Left lobe of liver (tissue), 2 donors: ENCODE results near the gene VPS13C. TPM values are rescaled to one million over a fixed set of nuclear protein-coding genes. Genes with fewer than 3 reads are reported as not detected.
"Not testable (repeated sequence)": the region's sequence is repeated elsewhere in the genome, so short reads cannot be mapped to it uniquely, and the experiment has no call there.

Source experiments
- ATAC-seq: fragments of 200-7000 bp; cut with Tn5 transposase; one replicate; pipeline ENCODE4 v1.9.1; 2020; ENCODE audit warnings: mild to moderate bottlenecking, moderate library complexity
- DNase-seq: peaks from one replicate; pipeline ENCODE4 v3.0.0-alpha.2; 2020; ENCODE audit warnings: low spot score
- total RNA-seq: library from RNA; stranded (reverse); gene quantifications from one replicate; pipeline ENCODE4 v1.2.1, GENCODE V29; 2021
- donor health status: DM: no; HTN: no; CAD: no; lungs with moderate emphysema.
- donor health status: DM: no; HTN: yes; CAD: no.

The VPS13C gene
- total RNA-seq, 1 donor from 2014 or later, result 18.7 TPM

DNA sequence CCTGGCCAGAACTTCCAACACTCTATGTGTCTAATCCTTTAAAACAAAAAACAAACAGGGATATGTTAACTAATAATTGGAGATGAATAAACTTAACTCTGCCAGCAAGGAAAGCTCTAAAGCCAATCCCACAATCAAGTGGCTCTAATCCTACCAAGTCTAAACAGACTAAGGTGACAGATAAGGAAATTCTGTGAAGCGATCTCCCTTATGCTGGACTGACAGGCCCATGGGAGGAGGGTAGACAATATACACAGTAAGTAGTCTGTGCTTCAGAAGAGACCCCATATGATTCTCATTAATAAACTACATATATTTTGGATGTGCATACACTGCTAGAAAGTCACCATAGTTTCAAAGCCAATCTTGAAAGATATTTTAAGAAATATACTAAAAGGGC is 10.1 kb downstream of the VPS13C start:
- ATAC-seq (no peak), DNase-seq (no peak)

DNA sequence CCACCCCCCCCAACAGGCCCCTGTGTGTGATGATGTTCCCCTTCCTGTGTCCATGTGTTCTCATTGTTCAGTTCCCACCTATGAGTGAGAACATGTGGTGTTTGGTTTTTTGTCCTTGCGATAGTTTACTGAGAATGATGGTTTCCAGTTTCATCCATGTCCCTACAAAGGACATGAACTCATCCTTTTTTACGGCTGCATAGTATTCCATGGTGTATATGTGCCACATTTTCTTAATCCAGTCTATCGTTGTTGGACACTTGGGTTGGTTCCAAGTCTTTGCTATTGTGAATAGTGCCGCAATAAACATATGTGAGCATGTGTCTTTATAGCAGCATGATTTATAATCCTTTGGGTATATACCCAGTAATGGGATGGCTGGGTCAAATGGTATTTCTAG is 12.0 kb downstream of the VPS13C start:
- not testable (repeated sequence) for ATAC-seq, DNase-seq

DNA sequence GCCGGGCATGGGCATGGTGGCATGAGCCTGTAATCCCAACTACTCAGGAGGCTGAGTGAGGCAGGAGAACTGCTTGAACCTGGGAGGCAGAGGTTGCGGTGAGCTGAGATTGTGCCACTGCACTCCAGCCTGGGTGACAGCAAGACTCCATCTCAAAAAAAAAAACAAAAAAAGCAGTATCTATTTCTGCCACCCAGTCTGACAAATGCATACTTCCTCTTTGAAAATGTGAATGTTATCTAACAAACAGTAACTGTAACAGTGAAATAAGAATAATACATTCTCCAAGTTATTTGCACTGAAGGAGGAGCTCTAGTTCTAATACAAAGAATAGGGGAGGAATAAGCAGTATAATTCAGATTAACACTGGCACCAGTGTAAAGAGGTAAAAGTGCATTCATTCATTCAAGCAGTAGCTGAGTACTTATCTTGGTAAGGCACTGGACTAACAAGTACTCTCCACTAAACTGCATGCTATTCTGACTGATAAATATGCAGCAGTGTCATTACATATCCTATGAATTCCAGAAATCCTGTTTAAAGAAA is 12.9 kb downstream of the VPS13C start:
- ATAC-seq (no peak), DNase-seq (no peak)

DNA sequence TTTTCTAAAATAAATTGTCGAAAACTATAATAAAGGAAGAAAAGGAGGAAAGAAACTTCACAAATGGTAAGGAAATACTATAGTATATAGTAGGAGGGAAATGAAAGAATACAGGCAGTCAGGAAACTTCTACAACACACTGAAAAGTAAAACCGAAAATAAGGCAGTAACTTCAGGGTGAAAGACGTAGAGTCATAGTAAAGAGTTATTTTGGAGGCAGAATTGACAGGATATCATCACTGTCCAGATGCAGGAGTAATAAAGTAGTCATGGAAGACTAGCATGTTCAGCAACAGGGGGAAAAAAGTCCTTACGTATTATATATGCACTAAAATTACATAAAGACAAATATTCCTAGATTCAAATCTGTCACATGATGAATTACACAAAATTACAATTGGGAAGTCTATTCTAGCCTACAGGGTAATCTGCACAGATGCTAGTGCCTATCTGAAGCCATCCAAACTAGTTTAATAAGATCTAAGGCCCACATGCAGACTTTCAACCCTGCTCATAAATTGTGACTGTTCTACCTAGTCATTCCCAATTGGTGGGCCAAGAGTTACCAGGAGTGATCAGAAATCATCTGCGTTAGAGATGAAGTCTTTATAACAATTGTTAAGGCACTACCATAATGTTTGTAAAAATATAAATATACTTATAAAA is 14.0 kb downstream of the VPS13C start:
- no peak for ATAC-seq
- DNase-seq, result no peak

DNA sequence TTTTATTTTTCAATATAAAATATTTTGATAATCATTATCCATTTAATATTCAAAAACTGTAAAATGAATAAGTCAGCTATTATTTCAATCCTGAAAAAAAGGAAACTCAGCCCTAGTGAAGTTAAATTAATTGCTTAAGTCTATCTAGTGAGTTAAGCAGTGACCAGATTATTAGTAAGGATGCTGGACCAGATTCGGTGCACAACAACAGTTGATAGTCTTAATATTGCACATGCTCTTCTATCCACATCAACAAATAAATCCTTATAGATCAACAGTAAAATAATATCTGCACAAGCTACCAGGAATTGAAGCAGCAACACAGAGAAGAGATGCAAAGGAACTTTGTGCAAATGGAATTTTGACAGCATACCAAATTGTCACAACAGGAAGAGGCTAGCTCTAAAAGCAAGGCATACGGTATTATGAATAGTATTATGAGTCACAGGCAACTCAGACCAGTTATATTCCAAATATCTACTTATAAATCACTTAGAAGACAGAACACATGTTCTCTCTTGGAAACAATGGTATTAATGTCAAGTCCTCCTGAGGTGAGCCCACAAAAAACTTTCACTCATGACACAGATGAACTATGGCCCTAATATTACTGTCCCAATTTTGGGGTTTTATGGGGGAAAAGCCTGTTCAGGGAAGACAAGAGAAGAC is 24.9 kb downstream of the VPS13C start:
- DNase-seq (no peak), ATAC-seq (no peak)

DNA sequence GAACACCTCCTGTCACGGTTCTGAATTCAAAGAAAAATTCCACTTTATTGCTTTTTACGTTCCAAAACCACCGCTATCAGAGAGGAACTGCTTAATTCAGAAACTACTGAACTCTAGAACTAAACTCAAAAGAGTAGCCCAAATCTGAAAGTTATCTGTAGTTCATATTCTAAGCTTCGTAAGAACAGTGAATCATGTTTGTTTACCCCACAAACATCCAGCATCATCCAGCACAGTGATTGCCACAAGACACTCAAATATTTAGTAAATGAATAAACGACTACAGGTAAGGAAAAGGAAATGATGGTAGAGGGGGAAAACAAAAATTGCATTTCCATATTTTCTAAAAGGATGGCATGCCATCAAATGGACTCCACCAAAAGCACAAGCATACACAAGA is 32.3 kb downstream of the VPS13C start:
- no peak for ATAC-seq

DNA sequence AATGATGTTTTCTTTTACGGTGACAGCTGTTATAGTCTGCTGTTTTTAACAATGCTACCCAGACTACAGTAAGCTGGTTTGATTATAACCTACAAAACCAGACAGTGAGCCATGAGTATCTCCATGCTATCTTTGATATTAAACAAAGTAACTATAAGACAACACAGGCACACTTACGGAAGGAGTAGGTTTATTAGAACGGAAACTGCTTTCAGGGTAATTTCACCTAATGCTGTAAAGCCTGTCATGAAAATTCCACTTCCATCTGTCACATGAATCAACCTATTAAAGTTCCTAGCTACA is 33.0 kb downstream of the VPS13C start:
- ATAC-seq (no peak), DNase-seq (no peak)

More for the DNA sequence above, 32.3 kb downstream of the VPS13C start:
- no peak for DNase-seq

DNA sequence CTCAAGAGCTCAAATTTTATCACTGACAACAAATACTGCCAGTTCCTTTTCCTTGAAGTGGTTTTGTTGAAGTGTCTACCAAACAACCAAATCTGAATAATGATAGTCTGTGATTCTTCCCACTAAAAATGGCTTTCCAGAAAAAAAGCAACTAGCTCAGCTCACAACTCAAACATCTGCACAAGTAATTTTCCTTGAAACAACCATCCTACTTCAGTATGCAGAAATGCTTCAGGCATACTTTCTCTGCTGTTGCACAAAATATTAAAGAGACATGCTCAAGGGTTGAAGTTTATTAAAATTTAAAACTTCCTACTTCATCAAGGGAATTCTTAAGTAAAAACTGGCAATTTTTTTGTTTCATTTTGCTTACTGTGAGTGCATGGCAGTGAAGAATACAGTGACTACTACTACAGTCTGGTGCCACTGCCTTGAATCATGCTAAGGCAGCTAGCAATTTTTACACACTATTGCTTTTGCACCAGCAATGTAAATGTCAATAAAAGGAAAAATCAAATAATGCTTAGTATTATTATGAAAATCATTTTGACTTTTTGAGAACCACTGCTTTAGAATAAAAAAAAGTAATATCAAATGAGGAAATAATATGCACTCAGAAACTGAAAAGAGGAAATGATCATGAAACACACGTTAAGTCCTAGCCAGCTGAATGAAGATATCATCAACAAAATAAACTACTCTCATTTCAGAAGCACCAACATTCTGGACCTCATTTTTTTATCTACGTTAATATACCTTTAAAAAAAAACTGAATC is 33.6 kb downstream of the VPS13C start:
- no peak for DNase-seq
- no peak for ATAC-seq

DNA sequence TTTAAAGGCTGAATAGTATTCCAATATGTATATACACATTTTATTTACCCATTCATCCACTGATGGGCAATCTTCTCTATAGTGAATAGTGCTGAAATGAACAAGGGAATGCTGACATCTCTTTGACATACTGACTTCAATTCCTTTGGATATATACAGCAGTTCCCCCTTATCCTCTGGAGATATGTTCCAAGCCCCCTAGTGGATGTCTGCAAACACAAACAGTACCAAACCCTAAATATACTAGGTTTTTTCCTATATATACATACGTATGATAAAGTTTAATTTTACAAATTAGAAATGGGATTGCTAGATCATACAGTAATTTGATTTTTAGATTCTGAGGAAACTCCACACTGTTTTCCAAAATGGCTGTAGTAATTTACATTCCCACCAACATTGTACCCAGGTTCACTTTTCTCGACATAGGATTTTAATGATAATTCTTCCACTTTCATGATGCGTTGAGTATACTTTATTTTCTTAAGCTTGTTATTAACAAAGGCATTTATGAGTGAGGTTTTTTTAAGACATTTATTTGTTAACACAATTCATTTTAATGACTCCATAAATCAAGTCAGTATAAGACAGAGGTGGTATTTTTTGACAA is 38.2 kb downstream of the VPS13C start:
- DNase-seq (no peak), ATAC-seq (no peak)

DNA sequence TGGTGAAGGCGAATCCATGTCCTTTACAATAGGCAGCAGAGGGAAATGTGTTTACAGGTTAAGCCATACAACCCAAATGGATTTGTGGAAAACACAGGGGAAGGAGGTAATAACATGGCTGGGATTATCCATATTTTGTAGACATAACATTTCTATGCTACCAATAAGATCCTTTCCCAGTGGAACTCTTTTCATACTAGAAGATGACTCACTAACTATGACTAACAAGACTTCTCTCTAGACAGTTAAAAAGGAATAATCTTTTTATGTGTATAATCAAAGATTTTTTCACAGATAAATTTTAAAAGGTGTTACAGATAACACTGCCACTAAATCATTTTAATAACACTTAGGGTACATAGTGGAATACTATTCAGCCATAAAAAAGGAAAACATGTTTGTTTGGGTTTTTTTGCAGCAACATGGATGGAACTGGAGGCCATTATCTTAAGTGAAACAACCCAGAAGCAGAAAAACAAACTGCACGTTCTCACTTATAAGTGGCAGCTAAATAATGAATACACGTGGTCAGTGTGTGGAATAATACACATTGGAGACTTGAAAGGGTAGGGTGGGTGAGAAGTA is 39.6 kb downstream of the VPS13C start:
- DNase-seq, result no peak

DNA sequence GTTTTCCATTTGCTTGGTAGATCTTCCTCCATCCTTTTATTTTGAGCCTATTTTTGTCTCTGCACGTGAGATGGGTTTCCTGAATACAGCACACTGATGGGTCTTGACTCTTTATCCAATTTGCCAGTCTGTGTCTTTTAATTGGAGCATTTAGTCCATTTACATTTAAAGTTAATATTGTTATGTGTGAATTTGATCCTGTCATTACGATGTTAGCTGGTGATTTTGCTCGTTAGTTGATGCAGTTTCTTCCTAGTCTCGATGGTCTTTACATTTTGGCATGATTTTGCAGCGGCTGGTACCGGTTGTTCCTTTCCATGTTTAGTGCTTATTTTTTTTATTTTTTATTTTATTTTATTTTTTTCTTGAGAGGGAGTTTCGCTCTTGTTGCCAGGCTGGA is 54.9 kb downstream of the VPS13C start:
- DNase-seq, ATAC-seq: not testable (repeated sequence)

More for the DNA sequence above, 39.6 kb downstream of the VPS13C start:
- ATAC-seq, result no peak

DNA sequence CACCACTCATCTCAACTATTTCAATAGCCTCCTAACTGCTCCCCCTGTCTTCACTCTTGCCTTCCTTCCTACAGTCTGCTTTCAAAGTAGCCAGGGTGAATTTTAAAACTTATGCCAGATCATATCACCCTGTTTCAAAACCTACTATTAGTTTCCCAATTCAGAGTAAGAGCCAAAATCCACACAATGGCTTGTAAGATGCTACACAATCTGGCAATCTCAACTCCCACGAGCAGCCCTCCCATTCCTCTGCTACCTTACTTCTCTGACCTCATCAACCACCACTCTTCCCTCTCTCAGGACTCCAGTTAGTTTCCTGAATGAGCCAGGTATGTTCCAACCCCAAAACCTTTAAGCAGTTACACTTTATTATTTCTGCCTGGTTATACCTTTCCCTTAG is 62.5 kb downstream of the VPS13C start:
- ATAC-seq, result no peak

DNA sequence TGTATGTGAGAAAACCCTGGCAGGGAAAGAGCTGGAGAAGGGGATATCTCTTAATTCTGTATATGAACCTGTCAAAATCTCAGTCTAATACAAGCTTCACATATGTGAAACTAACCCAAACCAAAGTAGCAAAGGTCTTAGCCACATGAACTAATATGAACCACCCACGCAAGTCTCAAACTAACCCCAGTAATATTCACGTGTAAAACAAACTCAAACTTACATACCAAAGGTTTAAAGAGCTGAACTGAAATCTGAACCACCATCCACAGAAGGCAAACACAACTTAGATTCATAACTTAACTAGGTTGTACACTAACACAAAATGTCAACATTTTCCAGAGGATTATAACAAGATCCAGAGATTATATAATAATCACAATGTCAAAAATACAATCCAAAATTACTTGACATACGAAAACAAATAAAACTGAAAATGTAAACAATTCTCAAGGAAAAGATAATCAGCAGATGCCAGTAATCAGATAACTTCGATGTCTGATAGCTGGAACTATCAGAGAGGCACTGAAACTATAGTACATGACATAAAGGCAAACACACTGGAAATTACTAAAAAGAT is 64.1 kb downstream of the VPS13C start:
- ATAC-seq, result no peak

More for the DNA sequence above, 62.5 kb downstream of the VPS13C start:
- DNase-seq, result no peak

DNA sequence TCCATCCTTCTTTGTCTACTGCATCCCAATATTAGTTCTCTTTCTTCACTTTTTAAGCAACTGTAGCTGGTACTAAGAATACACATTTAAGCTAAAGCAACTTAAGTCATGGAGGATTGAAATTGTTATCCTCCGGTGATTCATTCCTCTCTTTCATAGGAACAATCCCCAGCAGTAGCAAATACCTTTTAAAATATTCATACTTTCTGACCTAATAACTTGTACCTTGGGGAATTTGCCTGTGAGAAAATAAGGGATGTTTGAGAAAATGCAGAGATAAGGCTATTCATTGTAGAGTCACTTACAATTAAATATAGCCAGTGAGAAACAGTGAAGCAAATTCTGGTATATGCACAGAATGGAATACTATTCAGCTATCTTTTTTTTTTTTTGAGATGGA is 66.0 kb downstream of the VPS13C start:
- ATAC-seq, result no peak
- DNase-seq, result no peak

More for the DNA sequence above, 64.1 kb downstream of the VPS13C start:
- no peak for DNase-seq

DNA sequence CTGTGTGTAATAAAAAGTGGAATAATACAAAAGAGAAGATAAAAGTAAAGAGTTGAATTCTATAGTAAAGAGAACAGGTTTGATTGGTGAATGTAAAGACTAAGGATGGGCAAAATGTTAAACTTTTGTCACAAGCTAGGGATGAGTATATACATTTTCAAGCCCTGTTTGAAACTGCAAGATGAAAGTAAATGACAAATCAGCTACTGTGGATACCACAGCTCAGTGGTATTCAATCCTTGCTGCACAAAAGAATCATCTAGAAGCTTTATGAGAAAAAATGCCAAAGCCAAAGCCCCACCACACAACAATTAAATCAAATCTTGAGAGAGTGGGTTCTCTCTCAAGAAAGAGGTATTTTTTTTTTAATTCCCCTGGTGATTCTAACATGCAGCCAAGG is 67.7 kb downstream of the VPS13C start:
- DNase-seq (no peak), ATAC-seq (no peak)

DNA sequence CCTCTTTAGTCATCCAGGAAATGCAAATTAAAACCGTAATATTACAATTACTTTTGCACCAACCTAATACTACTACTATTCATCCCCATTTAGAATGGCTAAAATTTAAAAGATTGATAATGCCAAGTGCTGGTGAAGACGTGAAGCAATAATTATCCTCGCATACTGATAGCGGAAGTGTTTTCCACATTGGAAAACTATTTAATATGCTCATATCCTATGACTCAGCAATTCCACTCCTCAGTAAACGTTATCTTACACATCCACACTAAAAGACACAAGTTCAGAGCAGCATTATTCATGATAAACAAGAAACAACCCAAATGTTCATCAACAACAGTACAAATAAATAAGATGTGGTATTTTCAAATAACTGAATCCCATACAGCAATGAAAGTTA is 70.6 kb downstream of the VPS13C start:
- DNase-seq (no peak), ATAC-seq (no peak)

DNA sequence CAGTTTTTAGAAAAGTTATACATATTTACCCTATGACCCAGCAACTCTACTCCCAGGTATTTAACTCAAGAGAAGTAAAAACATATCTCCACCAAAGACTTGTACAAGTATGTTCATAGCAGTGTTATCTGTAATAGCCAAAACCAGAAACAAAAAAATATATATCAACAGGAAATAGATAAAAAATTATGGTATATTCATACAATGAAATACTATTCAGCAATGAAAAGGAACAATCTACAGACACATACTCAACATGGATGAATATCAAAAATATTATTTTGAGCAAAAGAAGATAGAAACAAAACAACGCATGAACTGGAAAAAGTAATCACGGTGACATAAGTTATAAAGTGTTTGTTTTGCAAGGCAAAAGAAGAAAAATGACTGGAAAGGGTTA is 72.4 kb downstream of the VPS13C start:
- ATAC-seq, result no peak
- DNase-seq, result no peak

DNA sequence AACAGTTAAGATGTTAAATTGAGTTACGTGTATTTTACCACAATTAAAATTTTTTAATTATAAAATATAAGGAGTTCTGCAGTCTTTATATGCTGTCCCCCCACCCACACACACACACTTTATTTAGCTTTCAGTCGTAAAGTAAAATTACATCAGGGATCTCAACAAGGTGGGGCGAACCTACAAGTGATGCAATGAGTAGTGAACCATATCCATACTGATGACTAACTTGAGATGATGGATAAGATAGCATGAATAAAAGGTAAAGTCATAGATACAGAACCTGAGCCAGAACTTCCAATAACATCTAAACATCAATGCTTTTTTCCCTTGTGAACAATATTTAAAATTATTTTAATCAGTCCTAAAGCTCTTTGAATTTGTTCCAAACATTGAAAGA is 77.2 kb downstream of the VPS13C start:
- ATAC-seq, result no peak
- DNase-seq, result no peak

DNA sequence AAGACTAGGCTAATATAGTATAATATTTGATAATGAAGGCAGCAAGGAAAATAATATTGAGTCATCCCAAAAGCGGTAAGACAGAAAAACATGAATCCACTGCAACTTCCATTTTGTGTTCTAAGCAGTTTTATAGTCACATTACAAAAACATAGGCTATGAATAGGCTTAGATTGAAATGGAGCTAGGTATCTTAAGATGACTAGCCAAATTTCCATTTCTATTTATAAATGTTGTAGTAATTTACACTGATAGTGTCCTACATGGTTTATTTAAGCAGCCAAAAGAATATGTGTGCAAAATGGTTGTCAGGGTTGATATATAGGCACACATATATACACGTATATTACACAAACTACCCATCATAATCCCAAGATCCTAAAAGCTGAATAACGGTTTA is 82.0 kb downstream of the VPS13C start:
- DNase-seq (no peak), ATAC-seq (no peak)

DNA sequence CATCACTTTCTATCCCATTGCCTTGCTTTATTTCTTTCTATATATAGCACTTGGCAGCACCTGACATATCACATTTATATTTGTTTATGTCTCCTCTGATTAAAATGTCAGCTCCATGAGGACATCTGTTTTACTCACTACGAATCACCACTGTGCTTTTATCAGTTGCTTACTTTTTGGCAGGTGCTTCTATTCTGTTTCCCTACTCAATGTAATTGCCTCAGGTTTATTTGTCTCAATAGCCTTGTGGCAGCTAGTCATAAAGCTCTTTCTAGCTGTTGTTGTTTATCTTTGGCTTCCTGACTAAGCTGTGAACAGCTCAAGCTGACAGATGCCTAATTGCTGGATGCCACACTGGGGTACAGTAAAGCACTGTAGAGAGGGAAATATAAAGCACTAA is 85.5 kb downstream of the VPS13C start:
- no peak for ATAC-seq
- no peak for DNase-seq

DNA sequence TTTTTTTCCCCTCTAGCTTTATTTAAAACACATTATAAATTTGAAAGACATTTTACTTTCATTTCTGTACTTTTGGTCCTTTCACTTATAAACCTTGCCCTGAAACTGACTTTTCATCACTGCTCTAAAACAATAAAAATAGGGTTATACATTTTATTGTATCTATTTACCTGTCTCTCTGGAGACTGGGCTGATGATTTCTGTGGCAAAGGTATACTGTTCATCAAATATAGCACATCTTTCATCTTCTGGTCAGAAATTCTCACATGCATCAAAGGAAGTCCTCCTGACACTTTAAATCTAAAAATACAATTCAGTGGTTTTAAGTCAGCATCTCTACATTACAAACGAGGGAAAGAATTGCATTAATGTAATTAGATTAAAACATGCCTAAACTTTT is 86.1 kb downstream of the VPS13C start:
- no peak for ATAC-seq
- DNase-seq, result no peak
